HG03196 (cell line): ENCODE results near the gene GJD2.

ENCODE experiments used
- ATAC-seq: cut with Tn5 transposase; IDR thresholded peaks from one replicate; pipeline ENCODE4 v1.9.1; 2021; ENCODE audit not compliant: unreplicated experiment

Gene GJD2

DNA sequence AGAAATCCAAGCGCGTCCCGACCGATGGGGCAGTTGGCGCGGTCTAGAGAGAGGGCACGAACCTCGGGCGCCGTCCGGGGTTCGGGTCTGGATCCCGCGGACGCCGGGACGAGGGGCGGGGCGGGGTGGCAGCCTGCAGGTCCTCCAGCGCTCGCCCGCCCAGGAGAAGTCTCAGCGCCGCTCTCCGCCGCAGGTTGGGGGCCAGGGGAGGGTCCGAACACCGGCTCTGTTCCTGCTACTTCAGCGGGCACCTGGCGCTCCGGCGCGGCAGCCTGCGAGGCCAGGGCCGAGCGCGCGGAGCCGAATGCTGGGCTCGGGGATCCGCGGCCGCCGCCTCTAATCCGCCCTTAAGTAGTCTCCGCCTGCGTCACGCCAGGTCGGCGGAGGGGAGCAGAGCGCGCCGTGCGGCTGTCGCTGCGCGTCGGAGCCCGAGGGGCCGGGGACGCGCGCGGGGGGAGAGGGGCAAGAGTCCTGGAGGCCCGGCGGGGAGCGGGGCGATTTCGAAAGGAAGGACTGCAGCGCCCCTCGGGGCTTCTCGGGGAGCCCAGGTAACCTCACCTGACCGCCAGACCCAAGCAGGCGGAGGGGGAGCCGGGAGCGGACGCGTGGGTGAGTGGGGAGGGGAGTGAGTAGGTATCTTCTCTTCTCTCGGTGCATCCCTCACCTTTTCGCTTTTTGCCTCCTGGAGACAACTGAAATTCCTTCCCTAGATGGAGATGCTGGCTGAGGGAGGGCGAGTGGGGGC is at the start of gene GJD2:
TSS of gene GJD2 (minus strand) at position 325 of the 745 bp plus-strand sequence. CDS start 510 bp downstream, outside the sequence.
- no peak for ATAC-seq

DNA sequence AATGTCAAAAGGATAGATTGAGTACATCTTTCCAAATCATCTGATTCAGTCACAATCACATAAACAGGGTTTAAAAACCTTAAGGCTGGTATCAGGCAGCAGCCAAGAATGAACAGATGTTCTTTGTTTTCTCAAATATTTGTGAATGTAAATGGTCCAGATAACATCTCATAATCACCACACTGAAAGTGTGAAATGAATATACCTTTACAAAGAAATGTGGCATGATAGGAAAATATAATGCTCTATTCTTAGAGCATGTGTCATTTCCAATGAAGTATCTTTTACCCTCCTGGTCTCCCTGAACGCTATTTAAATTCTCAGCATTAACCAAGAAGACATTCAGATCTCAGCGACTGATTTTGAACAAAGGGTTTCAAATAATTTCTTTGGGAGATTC is 49.3 kb upstream of the GJD2 start:
- no peak for ATAC-seq

DNA sequence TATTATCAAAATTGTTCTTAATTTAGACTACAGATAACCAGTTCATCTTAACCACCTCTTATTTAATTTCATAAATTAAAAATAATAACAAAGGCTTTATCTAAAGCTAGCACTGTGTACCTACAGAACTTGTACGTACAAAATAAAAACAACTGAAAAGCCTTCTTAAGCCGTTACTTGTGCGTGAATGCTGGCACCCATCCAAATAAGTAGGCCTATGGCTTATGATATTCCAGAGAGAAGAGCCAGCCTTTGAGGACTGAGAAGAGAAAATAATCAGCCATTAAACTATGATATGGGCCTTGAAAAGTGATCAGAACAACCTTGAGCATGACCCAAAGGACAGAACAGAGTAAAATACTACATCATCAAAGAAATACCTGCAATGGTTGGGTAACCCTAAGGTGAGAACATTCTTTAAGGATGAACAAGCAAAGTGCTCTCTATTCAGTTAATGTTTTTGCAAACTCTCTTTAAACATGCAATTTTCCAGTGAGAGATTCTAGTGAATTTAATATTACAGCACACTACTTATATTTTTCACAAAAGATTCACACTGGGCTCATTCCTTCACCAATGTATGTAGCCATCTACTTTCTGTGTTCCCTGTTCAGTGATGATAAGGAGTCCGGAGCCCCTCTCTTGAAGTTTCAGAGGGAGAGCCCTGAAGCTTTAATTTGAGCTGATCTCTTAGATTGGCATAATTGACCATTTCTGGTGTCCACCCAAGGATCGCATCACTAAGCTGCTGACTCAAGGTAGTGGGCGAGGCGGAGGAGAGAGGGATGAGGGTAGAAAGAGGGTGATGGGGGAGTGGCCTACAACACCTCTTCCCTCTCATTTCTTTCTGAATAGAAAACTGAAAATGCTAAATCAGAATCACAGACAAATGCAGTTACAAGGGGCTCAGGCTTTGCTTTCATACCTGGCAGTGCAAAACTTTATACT is 48.3 kb upstream of the GJD2 start:
- ATAC-seq: no peak

GRCh38 chr15:34802371-34802770 is 47.6 kb upstream of the GJD2 start:
- ATAC-seq: no peak

- ATAC-seq: no peak
Observed at GRCh38 chr15:34799149-34800101, 44.6 kb upstream of the GJD2 start.

DNA sequence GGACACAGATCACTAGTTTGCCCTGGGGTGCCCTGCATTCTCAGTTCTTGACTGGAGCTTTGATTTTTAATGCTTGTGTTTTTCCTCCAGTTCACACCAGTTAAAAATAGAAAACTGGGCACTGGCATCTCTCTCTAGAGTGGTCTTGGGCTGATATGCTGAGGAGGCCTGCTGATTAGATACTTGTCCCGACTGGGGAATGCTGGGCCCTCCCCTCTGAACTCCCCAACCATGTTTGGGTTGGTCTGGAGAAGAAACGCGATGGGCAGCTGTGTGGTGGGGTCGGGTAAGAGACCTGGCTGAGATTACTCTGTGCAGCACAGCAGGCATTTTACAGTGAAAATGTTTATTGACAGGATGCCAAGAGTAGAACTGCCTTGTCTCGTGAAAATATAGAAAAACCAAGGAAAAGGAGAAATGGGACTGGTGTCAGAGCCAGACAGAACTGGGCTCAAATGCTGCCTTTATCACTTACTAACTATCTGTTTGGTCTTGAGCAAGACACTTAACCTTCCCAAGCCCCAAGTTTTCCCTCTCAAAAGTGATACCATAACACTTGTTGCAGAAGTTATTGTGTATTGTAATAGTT is 42.1 kb upstream of the GJD2 start:
- ATAC-seq: no peak

DNA sequence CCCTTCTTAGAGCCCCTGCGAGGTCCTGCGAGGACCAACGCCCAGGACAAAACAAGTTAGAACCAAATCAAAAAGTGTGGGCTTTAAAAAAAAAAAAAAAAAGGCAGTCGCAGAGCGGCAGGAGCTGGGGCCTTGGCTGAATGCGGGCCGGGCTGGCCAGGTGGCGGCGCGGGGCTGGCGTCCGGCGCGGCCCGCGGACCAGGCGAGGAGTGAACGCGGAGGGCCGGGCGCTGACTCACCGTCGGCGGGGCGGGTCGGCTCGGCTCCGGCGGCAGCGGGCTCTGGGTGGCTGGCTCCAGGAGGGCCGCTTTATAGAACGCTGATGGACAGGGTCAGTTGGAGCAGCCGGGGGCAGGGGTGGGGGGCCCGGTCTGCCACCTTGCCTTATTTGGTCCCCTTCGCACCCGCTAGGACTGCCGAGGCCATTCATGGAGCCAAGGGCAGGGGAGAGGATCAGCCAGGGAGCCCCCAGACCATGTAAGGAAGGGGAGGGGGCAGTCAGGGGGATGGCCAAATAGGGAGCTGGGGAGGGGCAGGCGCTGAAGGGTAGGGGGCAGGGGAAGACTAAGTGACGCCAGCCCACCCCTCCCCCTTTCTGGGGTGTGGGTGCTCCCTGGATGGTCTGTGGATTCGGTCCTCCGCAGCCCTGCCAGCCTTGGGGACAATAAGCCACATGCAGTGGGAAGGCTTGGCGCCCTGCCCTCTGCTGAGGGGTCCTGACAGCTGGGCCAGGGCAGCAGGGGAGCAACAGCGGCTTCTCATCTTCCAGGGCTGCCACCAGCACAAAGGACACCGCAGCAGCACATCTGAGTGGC is 40.7 kb upstream of the GJD2 start, which contains the start of gene ACTC1:
TSS of gene ACTC1 (minus strand) at position 283 of the 815 bp plus-strand sequence. CDS start 741 bp downstream, outside the sequence.
- ATAC-seq: no peak

GRCh38 chr15:34794590-34795206 is 39.9 kb upstream of the GJD2 start:
- no peak for ATAC-seq

- ATAC-seq: no peak
Observed at GRCh38 chr15:34793901-34794300, 39.1 kb upstream of the GJD2 start.

DNA sequence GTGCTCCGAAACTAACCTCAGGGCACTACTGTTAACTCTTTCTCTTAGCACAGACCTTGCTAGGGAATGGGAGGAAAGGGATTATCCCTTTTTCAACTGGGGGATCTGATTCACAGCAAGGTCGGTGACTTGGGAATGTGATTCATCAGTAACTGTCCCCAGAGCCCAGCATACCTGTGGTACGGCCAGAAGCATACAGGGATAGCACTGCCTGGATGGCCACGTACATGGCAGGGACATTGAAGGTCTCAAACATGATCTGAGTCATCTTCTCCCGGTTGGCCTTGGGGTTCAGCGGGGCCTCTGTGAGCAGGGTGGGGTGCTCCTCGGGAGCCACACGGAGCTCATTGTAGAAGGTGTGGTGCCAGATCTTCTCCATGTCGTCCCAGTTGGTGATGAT is 38.3 kb upstream of the GJD2 start:
- ATAC-seq: no peak

GRCh38 chr15:34791701-34792100 is 36.9 kb upstream of the GJD2 start:
- ATAC-seq: no peak

GRCh38 chr15:34790121-34790520 is 35.3 kb upstream of the GJD2 start:
- no peak for ATAC-seq

- ATAC-seq: no peak
Observed at GRCh38 chr15:34789326-34789725, 34.5 kb upstream of the GJD2 start.

GRCh38 chr15:34786206-34786605 is 31.4 kb upstream of the GJD2 start:
- ATAC-seq: no peak

GRCh38 chr15:34783991-34784390 is 29.2 kb upstream of the GJD2 start:
- ATAC-seq: no peak

GRCh38 chr15:34783431-34783830 is 28.6 kb upstream of the GJD2 start:
- no peak for ATAC-seq

DNA sequence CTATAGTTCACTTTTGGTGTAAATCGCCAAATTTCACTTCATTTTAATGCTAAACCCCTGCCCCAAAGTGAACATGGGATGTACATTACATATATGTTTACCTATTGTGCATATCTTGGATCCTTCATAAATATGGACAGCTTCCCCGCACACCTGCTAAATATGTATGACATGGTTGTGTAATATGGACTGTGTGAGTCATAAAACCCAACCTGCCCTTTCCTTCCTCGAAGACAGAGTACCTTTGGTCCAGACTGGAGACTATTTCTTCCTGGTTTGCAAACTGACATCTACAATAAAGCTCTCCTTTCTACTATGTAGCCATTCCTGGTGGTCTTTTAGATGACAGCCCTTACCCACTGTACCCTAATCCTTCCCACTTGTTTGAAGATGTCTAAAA is 28.1 kb upstream of the GJD2 start:
- no peak for ATAC-seq

DNA sequence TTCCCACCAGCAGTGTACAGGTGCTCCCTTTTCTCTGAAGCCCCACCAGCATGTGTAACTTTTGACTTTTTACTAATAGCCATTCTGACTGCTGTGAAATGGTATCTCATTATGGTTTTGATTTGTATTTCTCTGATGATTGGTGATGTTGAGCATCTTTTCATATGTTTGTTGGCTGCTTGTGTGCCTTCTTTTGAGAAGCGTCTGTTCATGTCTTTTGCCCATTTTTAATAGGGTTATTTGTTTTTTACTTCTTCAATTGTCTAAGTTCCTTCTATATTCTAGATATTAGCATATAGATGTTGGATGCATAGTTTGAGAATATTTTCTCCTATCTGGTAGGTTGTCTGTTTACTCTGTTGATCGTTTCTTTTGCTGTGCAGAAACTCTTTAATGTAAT is 25.9 kb upstream of the GJD2 start:
- ATAC-seq: no peak

DNA sequence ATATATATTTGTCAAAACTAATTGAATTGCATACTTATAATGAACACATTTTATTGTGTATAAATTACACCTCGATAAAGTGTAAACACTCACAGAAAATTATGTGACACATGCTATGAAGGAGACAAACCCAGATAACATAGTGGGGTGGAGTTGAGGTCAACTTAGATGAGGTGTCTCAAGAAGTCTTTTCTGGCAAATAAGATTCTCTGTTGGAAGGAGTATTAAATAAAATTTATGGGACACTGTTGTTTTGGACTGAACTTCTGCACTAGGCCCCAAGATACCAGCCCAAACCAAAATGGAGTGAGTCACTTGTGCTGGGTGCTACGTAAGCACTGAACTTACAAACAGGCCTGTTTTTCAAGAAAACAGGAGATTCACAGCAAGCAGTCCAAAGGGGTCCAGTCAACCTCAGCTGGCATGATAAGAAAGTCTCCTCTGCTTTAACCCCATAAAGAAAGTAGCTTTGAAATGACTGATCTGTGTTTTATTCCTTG is 21.9 kb upstream of the GJD2 start:
- ATAC-seq: no peak
